OCI-LY3 (cell line): ENCODE measurements around the gene SIRT1.

Experiments
- CTCF ChIP-seq: fragments of 200-600, 300-600 bp; sonication (generic); IDR thresholded peaks from 2 replicates; pipeline ENCODE4 v1.5.1; 2014; ENCODE audit warnings: antibody characterized with exemption, low read length, low read depth
- EZH2phosphoT487 ChIP-seq: fragments of 200-600 bp; shearing (Covaris generic); IDR thresholded peaks from 2 replicates; pipeline ENCODE4 v1.6.1; 2018; ENCODE audit warnings: antibody characterized with exemption, mixed run types, low read depth

- no peak for TF ChIP-seq CTCF
- TF ChIP-seq EZH2phosphoT487, result no peak
Observed at GRCh38 chr10:67925449-67926005, 41.1 kb downstream of the SIRT1 start.
